Ammon's horn (tissue), 1 donor: ENCODE results near the gene UBA7.
"Not testable (repeated sequence)": the region's sequence is repeated elsewhere in the genome, so short reads cannot be mapped to it uniquely, and the experiment has no call there.

Experiments
- DNase-seq: peaks from one replicate; pipeline ENCODE4 v3.0.0-alpha.2; 2016; ENCODE audit warnings: low spot score

Gene UBA7

GRCh38 chr3:49813497-49814174 is at the start of gene UBA7:
Gene UBA7, minus strand, starts transcription at chr3:49813953. Its CDS starts 166 bp downstream, at chr3:49813787.
- peak; percentile 71 for DNase-seq

GRCh38 chr3:49859576-49860305 is 46.0 kb upstream of the UBA7 start:
- no peak for DNase-seq

- DNase-seq, result peak; percentile 95
Observed at GRCh38 chr3:49856181-49857005, 42.6 kb upstream of the UBA7 start, which contains the start of gene TRAIP. Gene TRAIP, minus strand, starts transcription at chr3:49856564. Its CDS starts 111 bp downstream, at chr3:49856453.

GRCh38 chr3:49855662-49856061 is 41.9 kb upstream of the UBA7 start:
- no peak for DNase-seq

GRCh38 chr3:49845694-49846093 is 31.9 kb upstream of the UBA7 start:
- no peak for DNase-seq

GRCh38 chr3:49844464-49845183 is 30.9 kb upstream of the UBA7 start:
- DNase-seq, result no peak

- DNase-seq, result no peak
Observed at GRCh38 chr3:49842843-49843517, 29.2 kb upstream of the UBA7 start.

GRCh38 chr3:49841806-49842205 is 28.1 kb upstream of the UBA7 start:
- DNase-seq, result peak; percentile 81

- DNase-seq, result no peak
Observed at GRCh38 chr3:49841126-49841696, 27.5 kb upstream of the UBA7 start.

- no peak for DNase-seq
Observed at GRCh38 chr3:49840388-49840787, 26.6 kb upstream of the UBA7 start.

- DNase-seq, result peak; percentile 93
Observed at GRCh38 chr3:49839193-49839809, 25.5 kb upstream of the UBA7 start.

GRCh38 chr3:49831341-49831740 is 17.6 kb upstream of the UBA7 start:
- DNase-seq, result no peak

- no peak for DNase-seq
Observed at GRCh38 chr3:49826016-49826415, 12.3 kb upstream of the UBA7 start.

GRCh38 chr3:49823131-49823530 is 9.4 kb upstream of the UBA7 start:
- DNase-seq, result not testable (repeated sequence)

- DNase-seq, result no peak
Observed at GRCh38 chr3:49812916-49813496, 747 bp downstream of the UBA7 start.

- DNase-seq, result no peak
Observed at GRCh38 chr3:49807431-49808114, 6.2 kb downstream of the UBA7 start.

GRCh38 chr3:49806850-49807249 is 6.9 kb downstream of the UBA7 start:
- no peak for DNase-seq

- peak; percentile 51 for DNase-seq
Observed at GRCh38 chr3:49805897-49806701, 7.7 kb downstream of the UBA7 start.

- DNase-seq, result peak; percentile 78
Observed at GRCh38 chr3:49805367-49805782, 8.4 kb downstream of the UBA7 start.
